Urinary bladder (tissue), 4 donors: ENCODE results near the gene NOS3. TPM values are rescaled to one million over a fixed set of nuclear protein-coding genes. Genes with fewer than 3 reads are reported as not detected.

Source experiments
- DNase-seq: peaks from one replicate; pipeline ENCODE4 v3.0.0-alpha.2; 2015; ENCODE audit errors: extremely low spot score
- H3K27ac ChIP-seq: one replicate; pipeline ENCODE4 v1.5.1; 2013; ENCODE audit warnings: low read depth, mild to moderate bottlenecking, moderate library complexity
- H3K36me3 ChIP-seq: one replicate; pipeline ENCODE4 v1.6.1; 2013; ENCODE audit warnings: mild to moderate bottlenecking, moderate library complexity; ENCODE audit not compliant: insufficient read depth
- H3K4me1 ChIP-seq: one replicate; pipeline ENCODE4 v1.6.1; 2013; ENCODE audit warnings: mild to moderate bottlenecking, moderate library complexity; ENCODE audit not compliant: insufficient read depth
- H3K4me3 ChIP-seq: one replicate; pipeline ENCODE4 v1.5.1; 2013; ENCODE audit warnings: low read depth, low read length
- WGBS: extraction: QIAGEN DNeasy Blood & Tissue Kit; methylation state at CpG from one replicate; pipeline ENCODE4 v1.1.7; 2013; 5-methylcytosine and 5-hydroxymethylcytosine counted together
- polyA plus RNA-seq: library from polyadenylated mRNA; stranded (reverse); fragments of 200-250 nt; gene quantifications from one replicate; pipeline ENCODE4 v1.2.3, GENCODE V29; 2013
- total RNA-seq: library from RNA; depleted of rRNA; stranded (reverse); fragments of >200 nt; gene quantifications from one replicate; pipeline ENCODE4 v1.2.3, GENCODE V29; 2014
- donor health status: healthy with polysubstance abuse.
- donor health status: healthy.

Gene NOS3
- total and polyA plus RNA-seq, 2 donors: 6.0 to 15.8 TPM

DNA sequence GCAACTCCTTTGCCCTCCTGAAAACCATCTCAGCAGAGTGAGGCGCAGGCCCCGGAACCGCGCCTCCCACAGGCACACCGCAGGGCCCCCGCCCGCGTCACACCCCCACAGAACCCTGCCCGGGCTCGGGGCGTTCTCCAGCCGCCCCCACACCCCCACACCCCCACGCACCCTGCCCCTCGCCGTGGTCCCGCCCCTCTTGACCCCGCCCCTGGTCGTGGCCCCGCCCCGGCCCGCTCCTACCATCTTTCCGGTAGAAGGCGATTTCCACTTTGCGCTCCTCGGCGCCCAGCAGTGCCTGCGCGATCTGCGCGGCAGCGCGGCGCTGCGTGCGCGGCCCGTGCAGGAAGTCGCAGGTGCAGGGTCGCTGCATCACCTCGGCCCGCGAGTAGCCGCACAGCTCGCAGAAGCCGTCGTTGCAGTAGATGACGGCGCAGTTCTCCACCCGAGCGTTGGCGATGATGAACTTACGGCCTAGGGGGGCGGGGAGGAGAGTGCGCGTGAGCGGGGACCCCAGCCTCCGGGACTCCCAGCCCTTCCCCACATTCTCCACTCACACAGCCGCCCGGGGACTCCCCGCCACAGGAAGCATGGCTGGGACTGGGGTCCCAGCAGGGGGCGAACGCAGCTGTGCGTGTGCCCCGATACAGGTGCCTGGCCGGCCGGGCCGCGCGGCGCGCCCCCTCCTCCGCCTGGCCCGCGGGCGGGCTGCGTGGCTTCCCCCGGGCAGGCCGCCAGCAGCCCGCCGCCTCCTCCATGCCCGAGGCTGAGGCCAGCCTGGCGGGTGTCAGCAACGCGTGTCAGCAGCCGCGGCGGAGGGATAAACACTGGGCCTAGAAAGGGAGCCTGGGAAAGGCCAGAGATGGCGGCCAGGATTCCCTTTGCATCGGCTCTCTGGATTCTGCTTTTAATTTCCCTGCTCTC, 16.1 kb upstream of the NOS3 start:
- Histone ChIP-seq H3K4me1 (no peaks in the 10 kb centered on the region), H3K4me3 (peak overlapping the region; percentile 38), H3K36me3 (no peaks in the 10 kb centered on the region), H3K27ac (peak overlapping the region; percentile 11)
- 5% methylated on average over 89 of the region's 89 CpGs for WGBS
- no peak for DNase-seq

DNA sequence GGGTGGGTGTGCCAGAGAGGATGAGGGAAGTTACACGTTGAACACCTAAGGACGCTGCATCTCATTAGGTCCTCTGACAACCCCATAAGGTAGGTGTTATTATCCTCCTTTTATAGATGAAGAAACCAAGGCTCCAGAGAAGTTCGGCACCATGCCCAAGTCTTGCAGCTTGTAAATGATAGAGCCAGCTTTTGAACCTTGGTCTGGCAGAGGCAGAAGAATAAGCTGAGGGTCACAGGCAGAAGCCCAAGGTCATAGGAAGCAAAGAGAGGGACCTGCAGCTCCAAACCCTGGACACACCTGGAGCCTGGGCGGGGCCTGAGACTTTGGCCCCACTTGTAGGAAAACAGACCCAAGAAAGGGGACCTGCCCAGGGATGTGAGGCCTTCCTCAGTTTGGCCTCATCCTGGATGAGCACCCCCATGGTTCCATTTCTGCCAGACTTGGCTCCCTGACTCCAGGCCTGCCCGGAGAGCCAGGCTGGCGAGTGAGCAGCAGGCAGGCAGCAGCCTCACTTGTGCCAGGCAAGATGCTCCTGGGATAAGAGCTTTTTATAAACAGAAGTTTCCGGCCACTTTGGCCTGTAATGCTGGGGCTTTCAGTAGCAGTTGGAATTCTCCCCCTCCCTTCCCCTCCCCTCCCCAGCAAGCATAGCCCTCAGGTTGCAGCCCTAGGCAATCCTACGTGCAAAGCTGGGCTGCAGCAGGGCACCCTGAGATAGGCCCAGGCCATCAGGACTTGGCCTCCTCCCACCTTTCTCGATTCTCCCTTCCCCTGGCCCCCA, 15.1 kb upstream of the NOS3 start:
- H3K36me3 ChIP-seq: no peaks in the 10 kb centered on the region
- 52% methylated on average over 9 of the region's 9 CpGs for WGBS
- no peak overlapping the region for H3K4me3 ChIP-seq
- no peak overlapping the region for H3K27ac ChIP-seq
- no peak for DNase-seq
- H3K4me1 ChIP-seq: no peaks in the 10 kb centered on the region

DNA sequence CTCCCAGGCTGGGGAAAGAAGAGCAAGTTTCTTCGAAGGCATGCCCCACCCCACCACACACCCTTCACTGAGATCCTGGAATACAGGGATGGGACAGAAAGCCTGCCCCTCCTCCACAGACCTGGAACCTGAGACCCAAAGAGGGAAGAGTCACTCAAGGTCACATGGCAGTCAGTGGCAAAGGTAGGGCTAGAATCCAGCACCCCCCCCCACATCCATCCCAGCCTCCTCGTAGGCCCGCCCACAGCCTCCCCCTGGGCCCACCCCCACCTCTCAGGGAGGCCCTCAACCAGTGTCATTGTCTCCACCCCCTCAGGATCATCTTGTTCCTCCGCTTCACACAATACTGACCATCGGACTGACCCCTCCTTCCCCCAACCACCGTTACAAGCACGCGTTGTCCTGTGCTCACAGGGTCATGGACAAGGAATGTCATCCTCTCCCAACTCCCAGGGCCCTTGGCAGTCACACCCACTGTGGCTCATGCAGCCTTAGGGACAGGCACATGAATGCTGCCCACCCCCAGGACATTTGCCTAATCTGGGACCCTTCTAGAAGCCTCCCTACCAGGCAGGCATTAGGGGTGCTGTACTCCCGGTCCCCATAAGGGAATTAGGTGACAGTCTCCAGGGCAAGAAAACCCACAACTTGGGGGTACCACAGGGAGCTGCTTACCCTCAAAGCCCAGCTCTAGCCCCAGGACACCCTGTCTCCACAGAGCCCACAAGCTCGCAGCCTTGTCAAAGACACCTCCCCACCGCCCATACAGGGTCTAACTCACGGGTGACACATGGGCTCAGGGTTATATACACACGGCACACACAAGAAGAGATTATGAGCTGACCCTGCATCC, 14.1 kb upstream of the NOS3 start:
- Histone ChIP-seq H3K36me3 (no peaks in the 10 kb centered on the region), H3K4me3 (peak overlapping the region; percentile 69), H3K27ac (no peak overlapping the region), H3K4me1 (no peaks in the 10 kb centered on the region)
- WGBS: 27% methylated on average over 13 of the region's 13 CpGs
- DNase-seq: no peak

DNA sequence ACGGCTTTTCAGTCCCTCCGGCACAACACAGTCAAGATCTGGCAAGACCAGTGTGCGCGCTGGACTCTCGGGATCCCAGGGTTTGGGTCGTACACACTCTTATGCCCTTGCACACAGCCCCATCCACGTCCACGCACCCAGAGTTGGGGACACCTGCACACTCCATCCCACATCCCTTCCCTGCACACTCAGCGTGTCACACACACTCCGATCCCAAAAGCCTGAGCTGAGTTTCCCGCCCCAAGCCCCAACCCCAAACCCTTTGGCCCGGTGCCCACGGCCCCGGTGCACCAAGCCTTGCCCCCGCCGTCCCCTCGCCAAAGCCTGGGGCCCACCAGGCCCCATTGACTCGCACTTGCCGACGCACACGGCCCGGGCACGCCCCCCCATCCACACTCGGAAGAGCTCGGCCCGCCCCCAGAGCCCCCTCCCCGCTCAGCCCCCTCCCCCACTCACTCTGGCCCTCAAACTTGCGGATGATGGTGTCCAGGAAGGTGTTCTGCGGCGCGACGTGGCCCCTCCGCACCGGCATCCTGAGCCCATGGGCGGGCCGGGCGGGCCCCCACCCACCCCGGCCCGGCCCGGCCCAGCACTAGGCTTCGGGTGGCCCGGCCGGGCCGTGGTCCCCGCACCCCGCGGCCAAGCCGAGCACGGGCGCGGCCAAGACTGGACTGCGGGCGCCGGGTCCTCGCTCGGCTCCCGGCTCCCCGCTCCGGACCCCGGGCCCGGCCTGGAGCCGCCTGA, 13.3 kb upstream of the NOS3 start:
- H3K36me3 ChIP-seq: no peaks in the 10 kb centered on the region
- H3K4me1 ChIP-seq: no peaks in the 10 kb centered on the region
- peak overlapping the region; percentile 69 for H3K4me3 ChIP-seq
- DNase-seq: no peak
- 3% methylated on average over 62 of the region's 62 CpGs for WGBS
- no peak overlapping the region for H3K27ac ChIP-seq

DNA sequence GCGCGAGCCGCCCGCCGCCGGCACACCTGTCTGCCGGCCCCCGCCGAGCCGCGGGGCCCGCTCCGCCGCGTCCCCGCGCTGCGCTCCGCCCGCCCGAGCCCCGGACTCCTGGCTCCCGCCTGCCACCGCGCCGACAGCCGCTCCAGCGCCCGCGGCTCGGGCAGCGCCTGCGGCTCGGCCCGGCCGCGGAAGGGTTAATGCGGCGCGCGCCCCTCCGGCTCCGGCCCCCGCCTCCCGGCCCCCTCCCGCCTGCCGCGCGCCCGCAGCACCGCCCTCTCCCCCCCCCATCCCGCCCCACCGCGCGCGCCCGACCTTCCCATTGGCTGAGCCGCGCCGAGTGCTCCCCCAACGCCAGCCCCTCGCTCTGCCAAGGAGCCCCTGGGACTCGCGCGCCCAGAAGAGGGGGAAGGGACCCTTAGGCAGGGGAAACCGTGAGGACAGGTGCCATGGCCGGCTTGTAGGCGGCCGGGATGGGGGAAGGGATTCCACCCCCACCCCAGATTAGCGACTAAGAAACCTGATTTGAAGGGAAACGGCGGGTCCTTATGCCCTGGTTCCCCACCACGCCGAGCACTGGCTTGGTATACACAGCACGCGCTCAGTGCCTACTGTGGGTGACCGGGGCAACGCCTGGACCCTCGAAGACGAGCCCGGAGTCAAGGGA, 12.6 kb upstream of the NOS3 start, which contains the start of gene KCNH2:
TSS of gene KCNH2 (minus strand) at position 196 of the 664 bp plus-strand sequence. CDS start 408 bp downstream, outside the sequence.
- Histone ChIP-seq H3K4me1 (no peaks in the 10 kb centered on the region), H3K27ac (no peak within 1 kb of the TSS)
- under 1% methylated on average over 78 of the region's 81 CpGs for WGBS

DNA sequence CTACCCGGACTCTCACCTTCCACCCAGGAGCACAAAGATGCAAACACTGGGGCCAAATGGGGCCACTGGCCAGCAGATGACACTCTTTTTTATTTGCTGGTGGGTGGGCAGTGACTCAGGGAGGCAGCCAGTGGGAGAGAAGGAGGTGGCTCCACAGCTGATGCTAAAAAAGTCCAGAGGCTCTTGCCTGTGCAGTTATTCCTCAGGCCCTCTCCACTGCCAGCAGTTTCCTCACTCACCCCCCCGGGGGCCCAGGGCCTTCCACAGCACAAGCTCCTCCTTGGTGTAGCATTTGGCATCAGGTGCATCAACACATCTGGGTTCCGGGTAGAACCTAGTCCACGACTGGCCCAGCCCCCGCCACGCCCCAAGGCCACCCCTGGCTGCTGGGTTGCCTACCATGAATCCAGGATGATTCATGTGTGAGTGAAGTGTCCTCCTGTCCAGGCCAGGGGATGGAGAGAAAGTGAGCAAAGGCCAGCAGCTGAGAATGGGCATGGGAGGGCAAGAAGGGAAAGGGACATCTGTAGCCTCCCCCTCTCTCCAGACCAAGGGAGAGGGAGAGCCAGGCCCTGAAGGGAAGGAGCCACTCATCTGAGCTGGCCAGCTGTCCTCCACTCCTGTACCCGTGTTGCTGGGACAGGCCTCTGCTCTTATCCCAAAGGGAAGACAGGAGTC, 11.0 kb upstream of the NOS3 start:
- WGBS: 25% methylated on average over 7 of the region's 7 CpGs
- Histone ChIP-seq H3K4me1 (no peaks in the 10 kb centered on the region), H3K4me3 (no peak overlapping the region), H3K36me3 (no peaks in the 10 kb centered on the region), H3K27ac (no peak overlapping the region)
- DNase-seq: no peak

More for the DNA sequence above, 12.6 kb upstream of the NOS3 start, which contains the start of gene KCNH2:
- Histone ChIP-seq H3K36me3 (no peaks in the 10 kb centered on the region), H3K4me3 (peak within 1 kb of the TSS; percentile 69)
- no peak for DNase-seq

DNA sequence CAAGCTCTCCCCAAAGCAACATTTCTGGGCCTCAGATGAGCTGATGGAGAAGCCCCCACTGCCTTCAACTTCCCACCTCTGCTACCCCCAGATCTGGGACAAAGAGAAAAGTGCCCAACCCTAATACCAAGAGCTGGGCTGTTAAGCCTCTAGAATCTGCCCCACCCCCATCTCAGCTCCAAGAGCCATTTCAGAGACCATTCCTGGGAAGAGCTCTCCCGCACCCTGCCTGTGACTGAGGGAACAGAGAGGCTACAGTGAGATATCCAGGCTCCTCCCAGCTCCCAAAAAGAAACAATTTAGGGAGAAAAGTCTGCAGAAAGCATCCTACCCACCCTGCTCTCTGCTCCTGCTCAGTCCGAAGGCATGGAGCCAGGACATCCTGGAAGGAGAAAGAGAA, 10.2 kb upstream of the NOS3 start:
- no peaks in the 10 kb centered on the region for H3K4me1 ChIP-seq
- H3K4me3 ChIP-seq: no peak overlapping the region
- H3K27ac ChIP-seq: no peak overlapping the region
- H3K36me3 ChIP-seq: no peaks in the 10 kb centered on the region
- 49% methylated on average over 2 of the region's 2 CpGs for WGBS
- DNase-seq: no peak

DNA sequence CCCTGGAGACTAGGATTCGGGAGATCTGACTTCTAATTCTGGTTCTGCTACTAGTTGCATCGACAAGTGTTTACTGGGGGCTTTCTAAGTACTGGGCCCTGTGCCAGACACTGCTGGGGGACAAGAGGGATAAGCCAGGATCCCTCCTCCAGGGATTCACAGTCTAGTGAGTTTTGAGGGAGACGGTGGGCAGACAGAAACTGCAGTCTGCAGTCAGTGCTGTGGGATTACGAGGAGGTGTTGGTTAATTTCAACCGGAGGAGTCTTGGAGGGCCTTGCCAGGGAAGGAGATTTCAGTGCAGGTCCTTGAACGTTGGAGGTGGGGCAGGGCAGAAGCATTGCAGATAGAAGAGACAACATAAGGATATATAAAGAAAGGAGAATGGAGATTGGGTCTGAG, 9.2 kb upstream of the NOS3 start:
- no peak overlapping the region for H3K4me3 ChIP-seq
- H3K36me3 ChIP-seq: no peaks in the 10 kb centered on the region
- H3K4me1 ChIP-seq: no peaks in the 10 kb centered on the region
- 44% methylated on average over 6 of the region's 6 CpGs for WGBS
- no peak overlapping the region for H3K27ac ChIP-seq
- DNase-seq: no peak

DNA sequence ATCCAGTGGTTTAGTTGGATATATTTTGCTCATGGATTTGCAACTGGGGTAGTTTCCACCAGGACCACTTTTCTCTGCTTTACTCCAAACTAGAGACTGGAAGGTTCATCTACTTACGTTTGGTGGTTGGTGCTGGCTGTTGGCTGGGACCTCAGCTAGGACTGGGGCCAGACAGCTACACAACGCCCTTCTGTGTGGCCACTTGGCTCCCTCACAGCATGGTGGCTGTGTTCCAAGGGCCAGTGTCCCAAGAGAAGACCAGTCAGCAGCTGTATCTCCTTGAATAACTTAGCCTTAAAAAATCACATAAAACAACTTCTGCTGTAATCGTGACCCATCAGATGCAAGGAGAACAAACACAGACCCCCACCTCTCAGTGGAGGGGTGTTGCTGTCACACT, 8.5 kb upstream of the NOS3 start:
- no peak for DNase-seq
- Histone ChIP-seq H3K27ac (no peak overlapping the region), H3K4me3 (no peak overlapping the region), H3K4me1 (no peaks in the 10 kb centered on the region), H3K36me3 (no peaks in the 10 kb centered on the region)
- 22% methylated on average over 3 of the region's 3 CpGs for WGBS

DNA sequence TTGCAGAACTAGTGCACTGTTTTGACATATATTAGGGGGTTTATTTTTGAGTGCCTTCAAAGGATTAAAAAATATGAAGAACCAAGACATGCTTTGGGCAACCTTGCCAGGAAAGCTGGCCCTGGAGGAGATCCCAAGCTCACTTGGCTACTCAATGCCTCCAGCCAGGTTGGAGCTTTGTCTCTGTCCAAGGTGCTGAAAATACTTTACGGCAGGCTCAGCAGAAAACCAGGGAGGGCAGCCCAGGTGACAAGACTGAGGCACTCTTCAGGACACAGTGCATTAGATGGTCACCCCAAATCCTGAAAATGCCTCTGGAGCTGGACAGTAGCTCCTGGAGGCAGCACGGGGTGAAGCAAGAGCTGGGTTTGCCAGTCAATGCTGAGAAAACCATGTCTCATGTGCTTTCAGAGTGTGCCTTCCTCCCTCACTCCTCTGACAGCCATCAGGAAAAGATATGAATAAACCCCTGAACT, 6.9 kb upstream of the NOS3 start:
- WGBS: 2% methylated on average over 2 of the region's 2 CpGs
- Histone ChIP-seq H3K4me1 (no peaks in the 10 kb centered on the region), H3K36me3 (no peaks in the 10 kb centered on the region), H3K4me3 (no peak overlapping the region), H3K27ac (no peak overlapping the region)
- DNase-seq: no peak

DNA sequence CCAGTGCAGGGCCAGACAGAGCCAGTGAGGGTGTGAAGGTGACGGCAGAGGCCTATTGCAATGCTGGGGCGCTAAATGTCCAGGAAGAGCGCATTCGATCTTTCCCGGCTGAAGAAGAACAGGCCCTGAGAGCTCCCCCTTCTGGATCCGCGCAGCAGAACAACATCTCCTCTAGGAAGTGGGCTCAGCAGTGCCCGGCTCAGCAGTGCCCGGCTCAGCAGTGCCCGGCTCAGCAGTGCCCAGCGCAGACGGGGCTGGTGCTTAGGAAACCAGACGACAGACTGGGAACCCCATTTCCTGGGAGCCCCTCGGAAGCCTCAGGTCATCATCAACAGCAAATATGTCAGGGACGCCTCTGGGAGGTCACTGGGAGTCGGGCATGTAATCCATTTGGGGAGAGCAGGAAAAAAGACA, 4.7 kb upstream of the NOS3 start:
- Histone ChIP-seq H3K36me3 (no peaks in the 10 kb centered on the region), H3K4me3 (no peak overlapping the region), H3K4me1 (no peaks in the 10 kb centered on the region), H3K27ac (no peak overlapping the region)
- no peak for DNase-seq
- 14% methylated on average over 16 of the region's 16 CpGs for WGBS

DNA sequence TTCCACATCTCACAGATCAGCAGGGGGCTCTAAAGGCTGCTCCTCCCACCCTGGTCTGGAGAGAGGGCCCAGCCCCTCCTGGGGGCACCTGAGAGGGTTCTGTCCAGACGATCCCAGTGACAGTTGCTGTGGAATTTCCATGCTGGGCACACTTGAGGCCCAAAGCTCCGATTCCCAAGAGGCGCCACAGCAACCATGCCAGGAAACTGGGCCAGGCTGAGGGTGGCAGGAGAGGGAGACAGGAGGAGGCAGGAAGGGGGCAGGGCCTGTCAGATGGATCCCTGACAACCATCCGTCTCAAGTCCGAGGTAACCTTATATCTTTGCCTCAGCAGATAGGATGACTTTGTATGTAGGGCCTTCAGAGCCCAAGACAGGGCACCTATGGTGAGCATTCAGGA, 4.3 kb upstream of the NOS3 start:
- WGBS: 78% methylated on average over 5 of the region's 5 CpGs
- H3K4me1 ChIP-seq: no peaks in the 10 kb centered on the region
- H3K4me3 ChIP-seq: no peak overlapping the region
- DNase-seq: no peak
- H3K36me3 ChIP-seq: no peaks in the 10 kb centered on the region
- no peak overlapping the region for H3K27ac ChIP-seq
